PC-3 (cell line): ENCODE measurements around the gene CAPN3. TPM values are rescaled to one million over a fixed set of nuclear protein-coding genes. Genes with fewer than 3 reads are reported as not detected.

Experiments
- ATAC-seq: fragments of 200-7000 bp; cut with Tn5 transposase; 2 replicates; pipeline ENCODE4 v1.9.1; 2020; ENCODE audit warnings: mild to moderate bottlenecking, moderate library complexity
- BruUV-seq: library from RNA; stranded (reverse); fragments of 400-500 nt; replicated peaks from 2 replicates; lab custom pipeline; 2021; lab: Mats Ljungman, UMichigan
- CTCF ChIA-PET: fragments of 300-600 bp; sonication (Branson Sonifier 250); formaldehyde crosslinking; loops from one replicate; lab custom pipeline; 2022; ENCODE audit warnings: antibody characterized with exemption; lab: Charles Lee
- POLR2A ChIA-PET: fragments of 300-600 bp; sonication (Branson Sonifier 250); formaldehyde crosslinking; loops from one replicate; lab custom pipeline; 2022; ENCODE audit warnings: antibody characterized with exemption; ENCODE audit not compliant: unreplicated experiment; lab: Charles Lee
- DNase-seq: peaks from one replicate; pipeline ENCODE4 v3.0.0-alpha.2; 2015
- H2AFZ ChIP-seq: fragments of 300-600 bp; sonication (generic); 2 replicates; pipeline ENCODE4 v1.6.0; 2016; ENCODE audit warnings: antibody characterized with exemption, low read length
- H3F3A ChIP-seq: fragments of 300-600 bp; sonication (generic); one replicate; pipeline ENCODE4 v1.6.0; 2017; ENCODE audit warnings: antibody characterized with exemption, low read length, control low read depth, mild to moderate bottlenecking; ENCODE audit not compliant: unreplicated experiment
- H3K27ac ChIP-seq: fragments of 300-600 bp; sonication (generic); 2 replicates; pipeline ENCODE4 v1.5.1; 2016; ENCODE audit warnings: mild to moderate bottlenecking, low read length
- H3K27me3 ChIP-seq: fragments of 300-600 bp; sonication (generic); 2 replicates; pipeline ENCODE4 v1.6.1; 2016; ENCODE audit warnings: low read length, mixed read lengths
- H3K36me3 ChIP-seq: fragments of 300-600 bp; sonication (generic); 2 replicates; pipeline ENCODE4 v1.6.1; 2016; ENCODE audit warnings: low read depth, mixed run types, low read length, mixed read lengths
- H3K4me1 ChIP-seq: fragments of 300-600 bp; sonication (generic); 2 replicates; pipeline ENCODE4 v1.5.1; 2016; ENCODE audit warnings: low read length; ENCODE audit not compliant: insufficient read depth
- H3K4me2 ChIP-seq: fragments of 300-600 bp; sonication (generic); 2 replicates; pipeline ENCODE4 v1.6.0; 2016; ENCODE audit warnings: low read length
- H3K4me3 ChIP-seq: fragments of 300-600 bp; sonication (generic); 2 replicates; pipeline ENCODE4 v1.5.1; 2016; ENCODE audit warnings: mild to moderate bottlenecking, low read length, mixed read lengths
- H3K79me2 ChIP-seq: fragments of 300-600 bp; sonication (generic); 2 replicates; pipeline ENCODE4 v1.6.1; 2017; ENCODE audit warnings: low read length, mixed read lengths
- H3K9ac ChIP-seq: fragments of 300-600 bp; sonication (generic); 2 replicates; pipeline ENCODE4 v1.6.0; 2016; ENCODE audit warnings: mild to moderate bottlenecking, low read length
- H3K9me2 ChIP-seq: fragments of 300-600 bp; sonication (generic); replicated peaks from 2 replicates; pipeline ENCODE4 v1.6.1; 2016; ENCODE audit warnings: mixed run types, low read length, mixed read lengths
- H3K9me3 ChIP-seq: fragments of 300-600 bp; sonication (generic); 2 replicates; pipeline ENCODE4 v1.6.1; 2016; ENCODE audit warnings: low read length, mixed read lengths
- H4K20me1 ChIP-seq: fragments of 300-600 bp; sonication (generic); 2 replicates; pipeline ENCODE4 v1.6.1; 2016; ENCODE audit warnings: low read length, mixed read lengths
- EZH2 ChIP-seq: fragments of 300-600 bp; sonication (generic); IDR thresholded peaks from one replicate; pipeline ENCODE4 v1.6.1; 2017; ENCODE audit warnings: antibody characterized with exemption, mild to moderate bottlenecking, low read length; ENCODE audit not compliant: unreplicated experiment
- EZH2phosphoT487 ChIP-seq: fragments of 300-600 bp; sonication (generic); IDR thresholded peaks from 2 replicates; pipeline ENCODE4 v1.6.1; 2018; ENCODE audit warnings: mild to moderate bottlenecking, antibody characterized with exemption, low read length, borderline replicate concordance
- intact Hi-C: fragments of 100-400 bp; cut with micrococcal nuclease; formaldehyde crosslinking; loops from 2 replicates; pipeline ENCODE4 v1.9.0; 2023
- total RNA-seq: library from RNA; depleted of rRNA; stranded (reverse); fragments of >200 nt; gene quantifications from 2 replicates; pipeline ENCODE4 v1.2.3, GENCODE V29; 2014
- TF ChIP-seq, protein P1 (sequence below): fragments of 300-600 bp; sonication (generic); conservative IDR thresholded peaks from 2 replicates; pipeline ENCODE4 v1.5.1; 2017; ENCODE audit warnings: antibody characterized with exemption, low read depth, mild to moderate bottlenecking, low read length

Gene CAPN3
- total RNA-seq, 1 experiment from 2014 or later, result 0.40 TPM

DNA sequence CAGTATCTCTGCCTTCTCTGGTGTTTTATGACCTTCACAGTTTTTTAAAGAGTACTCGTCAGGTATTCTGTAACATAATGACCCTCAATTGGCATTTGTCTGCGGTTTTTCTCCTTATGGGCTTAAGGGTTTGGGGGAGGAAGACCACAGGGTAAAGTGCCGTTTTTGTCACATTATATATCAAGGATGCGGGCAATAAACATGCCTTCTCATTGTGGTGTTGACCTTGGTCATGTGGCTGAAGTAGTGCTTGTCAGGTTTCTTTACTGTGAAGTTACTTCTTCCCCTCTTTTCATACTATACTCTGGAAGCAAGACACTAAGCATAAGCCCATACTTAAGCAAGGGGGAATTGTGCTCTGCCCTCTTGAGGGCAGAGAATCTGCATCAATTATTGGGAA, 16.6 kb downstream of the CAPN3 start:
- no peak overlapping the region for H2AFZ ChIP-seq
- H3K9me2 ChIP-seq, result no peaks in the 10 kb centered on the region
- no peaks in the 10 kb centered on the region for H3K79me2 ChIP-seq
- no peak for DNase-seq
- 0 out of 2 replicates have a peak, but pooled peaks cover 4% of the 10 kb centered on the region for H3K4me1 ChIP-seq
- CTCF ChIA-PET, result no interaction called here
- no peak overlapping the region for H3K27ac ChIP-seq
- intact Hi-C loops, result no loop called here
- no peaks in the 10 kb centered on the region for H4K20me1 ChIP-seq
- H3K4me2 ChIP-seq, result no peak overlapping the region
- no peaks in the 10 kb centered on the region for H3F3A ChIP-seq
- ATAC-seq, result no peak
- no peak overlapping the region for H3K9ac ChIP-seq
- H3K27me3 ChIP-seq, result no peaks in the 10 kb centered on the region
- POLR2A ChIA-PET, result no interaction called here
- H3K4me3 ChIP-seq, result no peak overlapping the region
- H3K9me3 ChIP-seq, result no peaks in the 10 kb centered on the region
- no TSS peak for BruUV-seq
- H3K36me3 ChIP-seq, result no peaks in the 10 kb centered on the region
- no peak for TF ChIP-seq EZH2phosphoT487
- TF ChIP-seq, protein P1, sequence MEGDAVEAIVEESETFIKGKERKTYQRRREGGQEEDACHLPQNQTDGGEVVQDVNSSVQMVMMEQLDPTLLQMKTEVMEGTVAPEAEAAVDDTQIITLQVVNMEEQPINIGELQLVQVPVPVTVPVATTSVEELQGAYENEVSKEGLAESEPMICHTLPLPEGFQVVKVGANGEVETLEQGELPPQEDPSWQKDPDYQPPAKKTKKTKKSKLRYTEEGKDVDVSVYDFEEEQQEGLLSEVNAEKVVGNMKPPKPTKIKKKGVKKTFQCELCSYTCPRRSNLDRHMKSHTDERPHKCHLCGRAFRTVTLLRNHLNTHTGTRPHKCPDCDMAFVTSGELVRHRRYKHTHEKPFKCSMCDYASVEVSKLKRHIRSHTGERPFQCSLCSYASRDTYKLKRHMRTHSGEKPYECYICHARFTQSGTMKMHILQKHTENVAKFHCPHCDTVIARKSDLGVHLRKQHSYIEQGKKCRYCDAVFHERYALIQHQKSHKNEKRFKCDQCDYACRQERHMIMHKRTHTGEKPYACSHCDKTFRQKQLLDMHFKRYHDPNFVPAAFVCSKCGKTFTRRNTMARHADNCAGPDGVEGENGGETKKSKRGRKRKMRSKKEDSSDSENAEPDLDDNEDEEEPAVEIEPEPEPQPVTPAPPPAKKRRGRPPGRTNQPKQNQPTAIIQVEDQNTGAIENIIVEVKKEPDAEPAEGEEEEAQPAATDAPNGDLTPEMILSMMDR, result no peak
- TF ChIP-seq EZH2, result no peak

DNA sequence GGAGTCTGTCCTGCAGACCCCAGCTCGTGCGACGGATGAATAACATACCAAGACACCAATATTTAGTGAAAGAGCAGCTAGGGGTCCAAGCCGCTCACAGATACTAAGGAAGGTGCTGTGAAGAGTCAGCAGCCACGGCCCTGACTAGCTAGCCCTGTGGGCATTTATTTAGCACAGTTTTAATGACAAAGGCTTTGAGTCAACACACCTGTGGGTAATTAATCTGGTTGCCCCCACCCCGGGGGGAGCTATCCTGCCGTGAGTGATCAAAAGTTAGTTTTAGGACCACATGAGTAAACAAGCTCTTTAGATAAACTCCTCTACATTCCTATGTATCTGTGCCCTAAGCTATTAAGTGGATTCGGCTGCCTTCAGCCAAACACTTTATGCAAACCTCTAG, 18.7 kb downstream of the CAPN3 start:
- DNase-seq (no peak), ATAC-seq (no peak)
- H2AFZ ChIP-seq, result no peak overlapping the region
- H3K4me3 ChIP-seq, result no peak overlapping the region
- intact Hi-C loops, result no loop called here
- H3F3A ChIP-seq, result no peaks in the 10 kb centered on the region
- H3K9ac ChIP-seq, result no peak overlapping the region
- no peaks in the 10 kb centered on the region for H3K79me2 ChIP-seq
- H3K27me3 ChIP-seq, result no peaks in the 10 kb centered on the region
- H3K9me2 ChIP-seq, result no peaks in the 10 kb centered on the region
- POLR2A ChIA-PET, result interaction anchor here (0.6 kb wide), 1 partner anchor 60 kb away, joined by 5 read pairs; no protein-coding TSS in a partner anchor
- H3K27ac ChIP-seq, result no peak overlapping the region
- H3K4me1 ChIP-seq, result no peaks in the 10 kb centered on the region
- no peaks in the 10 kb centered on the region for H3K36me3 ChIP-seq
- H4K20me1 ChIP-seq, result no peaks in the 10 kb centered on the region
- H3K9me3 ChIP-seq, result no peaks in the 10 kb centered on the region
- TF ChIP-seq, protein P1, result no peak
- TF ChIP-seq EZH2, result no peak
- TF ChIP-seq EZH2phosphoT487, result no peak
- no peak overlapping the region for H3K4me2 ChIP-seq
- BruUV-seq, result no TSS peak
- CTCF ChIA-PET, result no interaction called here

DNA sequence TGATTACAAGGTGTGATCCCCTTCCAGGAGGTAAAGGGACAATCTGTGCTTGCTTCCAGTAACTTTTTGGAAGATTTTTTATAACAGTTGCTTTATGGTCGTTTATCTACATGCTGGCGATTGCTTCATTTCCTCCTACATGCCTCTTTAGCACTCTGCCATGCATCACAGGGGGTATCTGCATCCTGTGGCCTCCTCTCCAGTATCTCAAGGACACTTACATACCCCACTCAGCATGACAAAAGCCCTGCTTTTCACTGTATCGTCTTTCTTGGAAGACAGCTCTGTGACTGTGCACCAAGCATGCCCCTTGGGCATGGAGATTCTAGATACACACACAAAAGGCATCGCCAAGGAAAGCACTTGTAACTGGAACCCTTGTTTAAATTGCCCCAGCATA, 25.3 kb downstream of the CAPN3 start:
- ChIA-PET CTCF (interaction anchor here (0.5 to 0.6 kb wide), 2 partner anchors 10 to 14 kb away, joined by 4 to 13 read pairs; no protein-coding TSS in a partner anchor), POLR2A (no interaction called here)
- Histone ChIP-seq H2AFZ (no peak overlapping the region), H4K20me1 (no peaks in the 10 kb centered on the region), H3K4me2 (no peak overlapping the region), H3K9me2 (no peaks in the 10 kb centered on the region), H3K4me3 (no peak overlapping the region), H3K9ac (no peak overlapping the region), H3F3A (no peaks in the 10 kb centered on the region), H3K4me1 (no peaks in the 10 kb centered on the region), H3K27me3 (no peaks in the 10 kb centered on the region), H3K79me2 (no peaks in the 10 kb centered on the region), H3K36me3 (no peaks in the 10 kb centered on the region), H3K27ac (no peak overlapping the region), H3K9me3 (no peaks in the 10 kb centered on the region)
- TF ChIP-seq, protein P1, result no peak
- BruUV-seq, result no TSS peak
- ATAC-seq, result no peak
- intact Hi-C loops, result no loop called here
- DNase-seq, result no peak
